ENCODE measurements around the gene PCDH9.

The PCDH9 gene

DNA sequence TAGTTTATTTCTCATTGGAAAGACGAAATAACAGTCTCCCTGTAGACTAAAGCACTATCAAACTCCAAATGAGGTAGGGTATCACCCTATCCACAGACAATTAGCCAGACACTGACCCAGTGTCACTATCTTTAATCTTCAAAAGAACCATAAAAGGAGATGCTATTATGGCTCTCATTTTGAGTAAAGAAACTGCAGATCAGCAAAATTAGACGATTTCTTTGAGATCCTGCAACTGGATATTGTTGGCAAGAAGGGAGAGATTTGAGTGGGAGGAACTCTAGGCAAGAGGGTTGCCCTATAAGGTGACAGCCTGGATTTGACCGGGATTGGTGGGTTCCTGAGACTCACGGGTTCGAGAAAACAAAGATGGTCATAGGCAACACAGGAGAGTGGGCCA is 71.2 kb downstream of the PCDH9 start:
- TF ChIP-seq, protein P1, sequence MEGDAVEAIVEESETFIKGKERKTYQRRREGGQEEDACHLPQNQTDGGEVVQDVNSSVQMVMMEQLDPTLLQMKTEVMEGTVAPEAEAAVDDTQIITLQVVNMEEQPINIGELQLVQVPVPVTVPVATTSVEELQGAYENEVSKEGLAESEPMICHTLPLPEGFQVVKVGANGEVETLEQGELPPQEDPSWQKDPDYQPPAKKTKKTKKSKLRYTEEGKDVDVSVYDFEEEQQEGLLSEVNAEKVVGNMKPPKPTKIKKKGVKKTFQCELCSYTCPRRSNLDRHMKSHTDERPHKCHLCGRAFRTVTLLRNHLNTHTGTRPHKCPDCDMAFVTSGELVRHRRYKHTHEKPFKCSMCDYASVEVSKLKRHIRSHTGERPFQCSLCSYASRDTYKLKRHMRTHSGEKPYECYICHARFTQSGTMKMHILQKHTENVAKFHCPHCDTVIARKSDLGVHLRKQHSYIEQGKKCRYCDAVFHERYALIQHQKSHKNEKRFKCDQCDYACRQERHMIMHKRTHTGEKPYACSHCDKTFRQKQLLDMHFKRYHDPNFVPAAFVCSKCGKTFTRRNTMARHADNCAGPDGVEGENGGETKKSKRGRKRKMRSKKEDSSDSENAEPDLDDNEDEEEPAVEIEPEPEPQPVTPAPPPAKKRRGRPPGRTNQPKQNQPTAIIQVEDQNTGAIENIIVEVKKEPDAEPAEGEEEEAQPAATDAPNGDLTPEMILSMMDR (IDR thresholded peaks at IDR 0.05; ENCODE audit: extremely low read depth, missing control alignments): no peak
- no peak for DNase-seq (ENCODE audit: low spot score)

DNA sequence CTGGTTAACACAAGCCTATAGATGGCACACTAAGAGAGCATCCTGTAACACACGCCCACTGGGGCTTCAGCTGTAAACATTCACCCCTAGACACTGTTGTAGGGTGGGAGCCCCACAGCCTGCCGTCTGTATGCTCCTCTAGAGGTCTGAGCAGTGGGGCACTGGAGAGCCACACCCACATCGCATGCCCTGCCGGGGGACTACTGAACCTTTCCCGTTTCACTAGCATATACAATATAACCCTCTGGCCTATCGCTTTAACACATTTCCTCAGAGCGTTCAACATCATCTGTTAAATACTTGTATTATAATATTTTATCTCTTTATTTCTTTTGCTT is 73.4 kb downstream of the PCDH9 start:
- DNase-seq (ENCODE audit: low spot score): no peak
- TF ChIP-seq, protein P1 (IDR thresholded peaks at IDR 0.05; ENCODE audit: extremely low read depth, missing control alignments): no peak

DNA sequence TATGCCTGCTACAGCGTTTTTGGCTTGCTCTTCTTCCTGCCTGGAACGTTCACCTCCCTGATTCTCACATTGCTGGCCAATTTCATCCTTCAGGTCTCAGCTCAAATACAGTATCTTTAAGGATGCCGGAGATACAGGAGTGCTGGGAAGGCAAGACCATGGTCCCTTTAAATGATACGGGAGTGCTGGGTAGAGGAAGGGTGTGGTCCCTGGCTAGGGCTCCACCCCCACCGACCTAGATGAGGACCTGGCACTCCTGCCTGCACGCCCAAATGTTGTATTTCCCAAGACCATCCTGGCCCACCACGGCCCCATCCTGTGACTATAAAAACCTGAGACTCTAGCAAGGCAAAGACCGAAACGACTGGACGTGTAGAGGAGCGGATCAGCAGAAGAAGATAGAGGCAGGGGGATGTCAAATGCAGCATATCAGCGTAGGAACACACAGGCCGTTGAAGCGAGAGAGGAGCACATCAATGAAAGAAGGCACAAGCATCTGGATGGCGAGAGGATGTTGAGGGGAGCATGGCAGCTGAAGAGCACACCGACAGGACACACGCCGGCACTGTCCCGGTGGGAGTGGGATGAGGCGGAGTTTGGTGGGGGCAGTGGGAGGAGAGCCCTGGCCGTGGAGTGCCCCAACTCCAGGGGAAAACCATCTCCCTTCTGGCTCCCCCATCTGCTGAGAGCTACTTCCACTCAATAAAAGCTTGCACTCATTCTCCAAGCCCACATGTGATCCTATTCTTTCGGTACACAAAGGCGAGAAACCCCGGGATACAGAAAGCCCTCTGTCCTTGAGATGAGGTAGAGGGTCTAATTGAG is 74.0 kb downstream of the PCDH9 start:
- TF ChIP-seq, protein P1 (IDR thresholded peaks at IDR 0.05; ENCODE audit: extremely low read depth, missing control alignments): no peak
- DNase-seq (ENCODE audit: low spot score): no peak

DNA sequence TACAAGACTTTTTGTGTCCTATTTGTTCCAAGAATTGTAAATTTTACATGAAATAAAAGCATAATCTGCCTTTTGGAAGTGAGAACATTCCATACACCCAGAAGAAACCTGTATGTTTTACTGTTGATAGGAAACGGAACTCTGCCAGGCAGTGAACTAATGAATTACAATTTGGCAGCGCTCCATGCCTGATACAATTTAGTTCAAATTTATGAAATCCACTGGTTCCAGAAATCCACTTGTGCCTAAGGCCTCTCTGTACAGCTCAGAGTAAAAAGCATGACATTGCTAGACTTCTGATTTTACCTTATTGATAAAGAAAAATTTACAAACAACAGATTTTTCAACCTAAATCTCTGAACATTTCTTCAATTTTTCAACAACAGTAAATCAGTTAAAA is 78.1 kb downstream of the PCDH9 start:
- TF ChIP-seq, protein P1 (IDR thresholded peaks at IDR 0.05; ENCODE audit: extremely low read depth, missing control alignments): no peak
- DNase-seq (ENCODE audit: low spot score): no peak

DNA sequence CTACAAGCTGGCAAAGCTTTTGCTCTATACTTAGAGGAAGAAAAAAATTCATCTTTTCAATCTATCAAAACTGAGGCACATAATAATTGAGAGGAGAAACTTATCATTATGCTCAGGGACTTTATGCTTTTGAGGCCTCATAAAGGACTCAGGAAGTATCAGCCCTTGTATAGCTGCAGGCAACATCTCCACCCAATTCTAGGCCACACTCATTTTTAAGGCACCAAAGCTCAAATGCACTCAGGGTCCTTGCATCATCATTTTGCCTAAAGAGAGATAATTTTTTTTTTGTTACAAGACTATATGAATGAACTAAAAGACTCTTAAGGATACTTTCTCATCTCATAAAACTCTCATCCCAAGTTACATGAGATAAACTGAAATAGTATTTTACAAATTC is 78.5 kb downstream of the PCDH9 start:
- no peak for DNase-seq (ENCODE audit: low spot score)
- TF ChIP-seq, protein P1 (IDR thresholded peaks at IDR 0.05; ENCODE audit: extremely low read depth, missing control alignments): no peak

DNA sequence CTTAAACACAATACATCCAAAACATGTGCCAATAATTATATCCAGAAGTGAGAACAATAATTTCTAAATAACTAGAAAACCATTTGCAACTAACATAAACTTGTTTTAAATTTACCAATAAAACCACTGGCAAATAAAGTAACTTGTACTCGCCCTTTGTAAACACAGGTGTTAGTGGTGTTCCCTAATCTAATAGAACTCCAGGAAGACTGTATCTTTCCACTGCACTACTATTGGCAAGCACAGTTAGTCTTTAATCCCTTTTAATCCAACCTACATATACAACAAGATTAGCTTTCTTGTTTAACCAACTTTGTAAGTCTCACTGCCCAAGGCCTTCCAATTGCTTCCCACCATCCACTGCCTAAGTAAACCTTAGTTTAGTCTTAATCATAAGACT is 79.5 kb downstream of the PCDH9 start:
- TF ChIP-seq, protein P1 (IDR thresholded peaks at IDR 0.05; ENCODE audit: extremely low read depth, missing control alignments): no peak
- no peak for DNase-seq (ENCODE audit: low spot score)

DNA sequence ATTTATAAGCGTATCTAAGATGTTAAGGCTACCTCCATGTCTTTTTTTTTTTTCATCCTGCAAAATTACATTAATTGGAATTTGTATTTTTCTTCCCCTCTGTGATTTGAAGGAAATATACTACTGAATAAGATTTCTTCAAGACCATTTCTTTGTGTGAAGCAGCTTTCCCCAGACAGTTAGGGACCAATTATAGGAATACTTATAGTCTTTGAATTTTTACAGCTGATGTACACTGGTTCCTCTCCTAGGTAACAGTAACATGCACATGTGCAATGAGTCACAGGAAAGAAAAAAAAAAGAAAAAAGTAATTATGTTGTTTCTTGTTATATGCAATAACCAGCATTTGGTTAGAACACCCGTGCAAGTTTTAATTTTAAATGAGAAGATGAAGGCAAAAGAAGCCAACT is 82.0 kb downstream of the PCDH9 start:
- DNase-seq (ENCODE audit: low spot score): no peak
- TF ChIP-seq, protein P1 (IDR thresholded peaks at IDR 0.05; ENCODE audit: extremely low read depth, missing control alignments): no peak

Measured in GM20000 (cell line).